Epithelial cell of umbilical artery (primary cell): ENCODE results near the gene EEPD1. TPM values are rescaled to one million over a fixed set of nuclear protein-coding genes. Genes with fewer than 3 reads are reported as not detected.

Experiments used
- total RNA-seq: library from RNA; depleted of rRNA; stranded (reverse); fragments of >200 nt; gene quantifications from 2 replicates; pipeline ENCODE4 v1.2.3, GENCODE V29; 2014

Gene EEPD1
- total RNA-seq = 0.32 and 1.4 TPM in 2 replicates

GRCh38 chr7:36152756-36153570 lies at the start of gene EEPD1:
TSS of gene EEPD1 (plus strand) at chr7:36153254. CDS start at chr7:36154325, 1,071 bp downstream.

Other genes starting within 250 kb of the EEPD1 start
- 52.9 and 56.1 TPM in 2 replicates for gene ANLN, start 236.6 kb downstream of the EEPD1 start, total RNA-seq